Choroid plexus epithelial cell (primary cell): Measurements from ENCODE around the gene UBQLNL.

Experiments
- DNase-seq: peaks from one replicate; pipeline ENCODE4 v3.0.0-alpha.2; 2010; ENCODE audit warnings: low read depth
- H3K4me3 ChIP-seq: 2 replicates; pipeline ENCODE4 v1.5.1; 2011; ENCODE audit warnings: low read depth, mild to moderate bottlenecking, control low read depth, low read length, moderate library complexity
- TF ChIP-seq, protein P1 (sequence below): conservative IDR thresholded peaks from 2 replicates; pipeline ENCODE4 v1.5.1; 2011; ENCODE audit warnings: low read depth, mild to moderate bottlenecking, control low read depth, inconsistent platforms, low read length, moderate library complexity

Gene UBQLNL

GRCh38 chr11:5489576-5490357 is 26.7 kb downstream of the UBQLNL start:
- TF ChIP-seq, protein P1, sequence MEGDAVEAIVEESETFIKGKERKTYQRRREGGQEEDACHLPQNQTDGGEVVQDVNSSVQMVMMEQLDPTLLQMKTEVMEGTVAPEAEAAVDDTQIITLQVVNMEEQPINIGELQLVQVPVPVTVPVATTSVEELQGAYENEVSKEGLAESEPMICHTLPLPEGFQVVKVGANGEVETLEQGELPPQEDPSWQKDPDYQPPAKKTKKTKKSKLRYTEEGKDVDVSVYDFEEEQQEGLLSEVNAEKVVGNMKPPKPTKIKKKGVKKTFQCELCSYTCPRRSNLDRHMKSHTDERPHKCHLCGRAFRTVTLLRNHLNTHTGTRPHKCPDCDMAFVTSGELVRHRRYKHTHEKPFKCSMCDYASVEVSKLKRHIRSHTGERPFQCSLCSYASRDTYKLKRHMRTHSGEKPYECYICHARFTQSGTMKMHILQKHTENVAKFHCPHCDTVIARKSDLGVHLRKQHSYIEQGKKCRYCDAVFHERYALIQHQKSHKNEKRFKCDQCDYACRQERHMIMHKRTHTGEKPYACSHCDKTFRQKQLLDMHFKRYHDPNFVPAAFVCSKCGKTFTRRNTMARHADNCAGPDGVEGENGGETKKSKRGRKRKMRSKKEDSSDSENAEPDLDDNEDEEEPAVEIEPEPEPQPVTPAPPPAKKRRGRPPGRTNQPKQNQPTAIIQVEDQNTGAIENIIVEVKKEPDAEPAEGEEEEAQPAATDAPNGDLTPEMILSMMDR, result no peak
- no peak for DNase-seq
- no peak overlapping the region for H3K4me3 ChIP-seq

DNA sequence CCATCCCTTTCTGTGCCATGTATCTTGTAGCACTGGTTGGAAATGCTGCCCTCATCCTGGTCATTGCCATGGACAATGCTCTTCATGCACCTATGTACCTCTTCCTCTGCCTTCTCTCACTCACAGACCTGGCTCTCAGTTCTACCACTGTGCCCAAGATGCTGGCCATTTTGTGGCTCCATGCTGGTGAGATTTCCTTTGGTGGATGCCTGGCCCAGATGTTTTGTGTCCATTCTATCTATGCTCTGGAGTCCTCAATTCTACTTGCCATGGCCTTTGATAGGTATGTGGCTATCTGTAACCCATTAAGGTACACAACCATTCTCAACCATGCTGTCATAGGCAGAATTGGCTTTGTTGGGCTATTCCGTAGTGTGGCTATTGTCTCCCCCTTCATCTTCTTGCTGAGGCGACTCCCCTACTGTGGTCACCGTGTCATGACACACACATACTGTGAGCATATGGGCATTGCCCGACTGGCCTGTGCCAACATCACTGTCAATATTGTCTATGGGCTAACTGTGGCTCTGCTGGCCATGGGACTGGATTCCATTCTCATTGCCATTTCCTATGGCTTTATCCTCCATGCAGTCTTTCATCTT is 27.6 kb downstream of the UBQLNL start:
- no peak overlapping the region for H3K4me3 ChIP-seq
- no peak for DNase-seq
- TF ChIP-seq, protein P1, result no peak

DNA sequence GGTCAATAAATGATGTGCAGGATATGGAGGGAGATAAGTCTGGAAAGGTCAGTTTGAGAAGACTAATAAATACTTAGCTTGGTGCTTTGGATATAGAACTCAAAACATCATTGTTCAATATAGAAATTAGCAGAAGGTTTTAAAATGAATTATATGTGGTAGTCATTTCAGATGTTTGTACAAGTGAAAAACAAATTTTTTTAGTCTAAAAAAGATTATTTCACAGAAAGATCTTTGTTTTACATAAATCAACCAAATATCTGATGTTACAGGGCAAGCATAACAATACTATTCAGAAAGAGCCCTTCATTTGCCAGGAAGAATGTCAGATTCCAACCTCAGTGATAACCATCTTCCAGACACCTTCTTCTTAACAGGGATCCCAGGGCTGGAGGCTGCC is 28.1 kb downstream of the UBQLNL start, which contains the start of gene OR52D1:
TSS of gene OR52D1 (plus strand) at position 301 of the 400 bp plus-strand sequence. CDS start at position 323, 22 bp downstream.
- no peak within 1 kb of the TSS for H3K4me3 ChIP-seq
- TF ChIP-seq, protein P1, result no peak
- no peak for DNase-seq

GRCh38 chr11:5486421-5486820 is 30.1 kb downstream of the UBQLNL start:
- DNase-seq, result no peak
- TF ChIP-seq, protein P1, result no peak
- H3K4me3 ChIP-seq, result no peak overlapping the region

DNA sequence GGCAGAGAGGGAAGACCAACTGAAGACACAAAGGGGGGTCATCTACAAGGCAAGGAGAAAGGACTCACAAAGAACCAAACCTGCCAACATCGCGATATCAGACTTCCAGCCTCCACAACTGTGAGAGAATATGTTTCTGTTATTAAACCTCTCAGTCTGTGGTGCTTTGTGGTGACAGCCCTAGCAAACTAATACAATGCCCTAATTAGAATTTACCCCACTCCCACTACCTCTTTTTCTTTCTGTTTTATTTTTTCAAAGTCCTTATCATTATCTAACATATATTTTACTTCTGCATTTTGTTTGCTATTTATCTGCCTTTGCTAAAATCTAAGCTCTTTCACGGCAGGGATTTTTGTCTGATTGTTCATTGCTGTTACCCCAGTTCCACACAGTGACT is 30.5 kb downstream of the UBQLNL start:
- no peak for DNase-seq
- TF ChIP-seq, protein P1, result no peak
- no peak overlapping the region for H3K4me3 ChIP-seq

GRCh38 chr11:5476186-5476819 is 40.2 kb downstream of the UBQLNL start:
- TF ChIP-seq, protein P1, result peak; percentile 85

DNA sequence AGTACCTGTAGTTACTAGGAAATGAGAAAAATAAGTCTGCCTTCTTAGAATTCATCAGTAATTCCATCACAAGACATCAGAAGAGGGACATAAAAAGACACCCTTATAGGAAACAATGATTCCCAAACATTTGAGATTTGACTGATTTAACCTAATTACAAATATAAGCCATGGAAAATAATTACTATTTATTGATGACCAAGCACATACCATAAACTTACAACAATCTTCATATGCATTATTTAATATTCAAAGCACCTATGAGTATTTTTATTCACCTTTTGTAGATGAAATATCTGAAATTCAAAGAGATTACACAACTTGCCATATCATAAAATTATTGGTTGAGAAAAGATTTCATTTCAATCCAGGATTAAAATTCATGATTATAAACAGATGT is 42.6 kb downstream of the UBQLNL start:
- no peak for DNase-seq
- TF ChIP-seq, protein P1, result no peak
- H3K4me3 ChIP-seq, result no peak overlapping the region

More at GRCh38 chr11:5476186-5476819, 40.2 kb downstream of the UBQLNL start:
- H3K4me3 ChIP-seq, result no peak overlapping the region
- peak; percentile 74 for DNase-seq
